Suppressor macrophage (primary cell): Measurements from ENCODE around the gene TAF11L4.
"Not testable (repeated sequence)": the region's sequence is repeated elsewhere in the genome, so short reads cannot be mapped to it uniquely, and the experiment has no call there.

ENCODE experiments used
- DNase-seq, 4 experiments: peaks; one replicate each; pipeline ENCODE4 v3.0.0-alpha.2; 2020 to 2022
- total RNA-seq, 17 experiments: gene quantifications; one replicate each; lab custom pipeline; 2026; ENCODE audit warnings: mixed read lengths in 6 of 17, inconsistent platforms in 3 of 17; lab: John Stamatoyannopoulos, UW

Gene TAF11L4
- 0 reads per million in 17 experiments for total RNA-seq

GRCh38 chr5:17521501-17521900 is at the start of gene TAF11L4:
TAF11L4 (plus strand) TSS chr5:17521801.
- DNase-seq: not testable (repeated sequence)

- not testable (repeated sequence) for DNase-seq
Observed at GRCh38 chr5:17475064-17475463, 46.5 kb upstream of the TAF11L4 start.

GRCh38 chr5:17477043-17477442 is 44.6 kb upstream of the TAF11L4 start:
- DNase-seq: no peak

DNA sequence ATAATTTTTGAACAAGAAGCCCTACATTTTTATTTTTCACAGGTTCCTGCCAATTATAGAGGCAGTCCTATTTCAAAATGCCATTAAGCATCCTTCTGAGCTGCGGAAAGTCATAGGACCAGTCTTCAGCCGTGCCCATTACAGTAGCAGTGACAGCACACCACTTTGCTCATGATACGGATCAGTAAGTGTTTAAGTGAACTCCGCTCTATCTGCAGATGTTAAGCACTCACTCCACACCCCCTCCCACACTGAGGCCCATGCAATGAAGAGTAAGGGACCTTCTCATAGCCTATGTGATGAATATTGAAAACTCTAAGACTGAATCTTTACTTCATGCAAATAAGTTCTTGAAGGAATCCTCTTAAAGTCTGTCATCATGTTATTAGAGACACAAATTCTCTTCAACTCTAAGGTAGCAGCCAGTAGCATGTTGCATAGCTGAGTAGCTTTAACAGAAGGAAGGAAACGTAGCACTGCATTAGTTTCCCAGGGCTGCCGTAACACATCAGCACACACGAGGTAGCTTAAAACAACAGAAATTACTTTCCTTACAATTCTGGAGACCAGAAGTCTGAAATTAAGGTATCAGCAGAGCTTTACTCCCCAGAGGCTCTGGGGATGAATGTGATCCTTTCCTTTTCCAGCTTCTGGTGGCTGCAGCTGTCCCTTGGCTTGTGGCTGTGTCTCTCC is 43.9 kb upstream of the TAF11L4 start:
- no peak for DNase-seq

- DNase-seq: peak in 1 of 4 experiments; percentile 6
Observed at GRCh38 chr5:17481378-17481777, 40.2 kb upstream of the TAF11L4 start.

DNA sequence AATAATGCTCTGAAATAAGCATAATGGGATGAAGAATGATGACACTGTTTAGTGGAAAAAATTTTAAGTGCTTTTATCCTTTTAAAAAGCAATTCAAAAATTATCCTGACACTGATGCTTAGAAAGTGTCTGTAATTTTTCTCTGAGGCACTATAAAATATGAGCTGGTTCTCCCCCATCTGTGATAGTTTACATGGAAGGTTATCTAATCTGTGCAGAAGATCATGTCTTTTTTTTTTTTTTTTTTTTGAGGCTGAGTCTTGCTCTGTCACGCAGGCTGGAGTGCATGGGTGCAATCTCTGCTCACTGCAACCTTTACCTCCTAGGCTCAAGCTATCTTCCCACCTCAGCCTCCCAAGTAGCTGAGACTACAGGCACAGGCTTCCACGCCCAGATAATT is 38.8 kb upstream of the TAF11L4 start:
- DNase-seq: no peak

DNA sequence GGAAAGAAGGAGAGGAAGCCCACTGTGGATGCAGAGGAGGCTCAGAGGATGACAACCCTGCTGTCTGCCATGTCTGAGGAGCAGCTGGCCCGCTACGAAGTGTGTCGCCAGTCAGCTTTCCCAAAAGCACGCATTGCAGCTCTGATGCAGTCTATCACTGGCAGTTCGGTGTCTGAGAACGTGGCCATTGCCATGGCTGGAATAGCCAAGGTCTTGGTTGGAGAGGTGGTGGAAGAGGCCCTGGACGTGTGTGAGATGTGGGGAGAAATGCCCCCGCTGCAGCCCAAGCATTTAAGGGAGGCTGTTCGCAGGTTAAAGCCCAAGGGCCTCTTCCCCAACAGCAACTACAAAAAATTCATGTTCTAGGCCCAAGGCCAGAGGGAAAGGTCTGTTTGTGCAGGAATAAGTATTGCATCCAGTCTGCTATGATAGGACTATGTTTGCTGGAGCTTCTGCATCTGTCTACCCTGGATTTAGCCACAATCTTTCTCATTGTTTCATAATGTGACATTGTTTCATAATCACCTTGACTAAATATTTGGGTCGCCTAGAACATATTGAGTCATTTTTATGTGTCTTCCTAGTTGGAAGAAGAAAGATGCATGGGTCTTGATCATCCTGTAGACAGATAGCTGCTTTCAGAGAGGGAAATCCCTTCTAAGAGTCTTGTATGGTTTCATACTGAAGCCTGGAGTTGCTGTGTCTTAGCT is 35.0 kb upstream of the TAF11L4 start:
- DNase-seq: peak in 2 of 4 experiments; percentile 1 to 2

- no peak for DNase-seq
Observed at GRCh38 chr5:17487174-17487512, 34.5 kb upstream of the TAF11L4 start.

GRCh38 chr5:17491257-17491656 is 30.3 kb upstream of the TAF11L4 start:
- DNase-seq: not testable (repeated sequence)

DNA sequence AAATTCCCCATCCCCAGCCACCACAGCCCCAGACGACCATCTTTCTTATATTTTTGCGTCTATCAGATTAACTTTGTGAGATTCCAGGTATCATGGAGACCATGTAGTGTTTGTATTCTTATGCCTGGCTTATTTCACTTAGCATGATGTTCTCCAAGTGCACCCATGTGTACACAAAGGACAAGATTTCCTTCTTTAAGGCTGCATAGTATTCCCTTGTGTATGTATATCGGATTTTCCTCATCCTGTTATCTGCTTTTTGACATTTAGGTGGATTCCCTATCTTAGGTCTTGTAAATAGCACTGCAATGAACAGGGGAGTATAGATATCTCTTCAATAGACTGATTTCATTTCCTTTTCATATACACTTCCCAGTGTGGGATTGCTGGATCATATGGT is 28.8 kb upstream of the TAF11L4 start:
- DNase-seq: no peak

GRCh38 chr5:17497446-17497845 is 24.2 kb upstream of the TAF11L4 start:
- DNase-seq: no peak

DNA sequence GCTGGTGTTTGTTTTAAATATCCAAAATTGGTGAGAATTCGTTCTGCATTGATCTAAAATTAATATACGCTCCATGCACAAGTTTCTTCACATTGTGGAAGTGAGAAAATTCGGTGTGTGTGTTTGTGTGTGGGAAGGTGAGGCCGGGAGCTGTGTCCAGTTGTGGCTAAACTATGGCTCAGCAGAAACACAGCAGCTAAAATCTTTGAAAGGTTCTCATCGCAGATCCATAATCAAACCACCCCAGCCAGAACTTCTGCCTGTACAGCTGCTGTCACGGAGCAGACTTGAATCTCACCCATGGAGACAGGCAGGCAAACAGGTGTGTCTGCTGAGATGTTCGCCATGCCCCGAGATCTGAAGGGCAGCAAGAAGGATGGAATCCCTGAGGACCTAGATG is 23.7 kb upstream of the TAF11L4 start, which contains the start of gene TAF11L2:
Gene TAF11L2, plus strand, starts transcription at position 301 of the 400 bp plus-strand sequence.
- not testable (repeated sequence) for DNase-seq

DNA sequence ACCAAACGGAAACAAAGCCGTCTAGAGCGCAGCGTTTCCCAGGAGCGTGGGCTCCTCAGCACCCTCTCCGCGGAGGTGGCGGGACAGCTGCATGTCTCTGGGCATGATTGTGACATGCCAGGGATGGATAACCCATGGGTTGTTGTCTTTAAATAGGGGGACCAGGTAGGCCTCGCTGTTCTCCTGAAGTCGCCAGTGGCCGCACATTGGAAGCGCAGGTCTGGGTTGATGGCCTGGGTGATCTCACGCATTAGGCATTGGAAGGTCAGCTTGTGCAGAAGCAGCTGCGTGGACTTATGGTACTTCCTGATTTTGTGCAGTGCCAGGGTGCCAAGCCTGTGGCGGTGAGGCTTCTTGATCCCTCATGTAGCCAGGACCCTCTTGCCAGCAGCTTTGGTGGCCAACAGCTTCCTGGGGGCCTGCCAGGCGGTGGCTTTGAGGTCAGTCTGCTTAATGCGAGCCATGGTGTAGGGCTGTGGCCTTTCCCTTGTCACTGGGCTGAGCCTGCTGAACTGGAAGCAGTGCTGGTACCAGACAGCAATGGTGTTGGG is 9.8 kb upstream of the TAF11L4 start:
- DNase-seq: no peak

DNA sequence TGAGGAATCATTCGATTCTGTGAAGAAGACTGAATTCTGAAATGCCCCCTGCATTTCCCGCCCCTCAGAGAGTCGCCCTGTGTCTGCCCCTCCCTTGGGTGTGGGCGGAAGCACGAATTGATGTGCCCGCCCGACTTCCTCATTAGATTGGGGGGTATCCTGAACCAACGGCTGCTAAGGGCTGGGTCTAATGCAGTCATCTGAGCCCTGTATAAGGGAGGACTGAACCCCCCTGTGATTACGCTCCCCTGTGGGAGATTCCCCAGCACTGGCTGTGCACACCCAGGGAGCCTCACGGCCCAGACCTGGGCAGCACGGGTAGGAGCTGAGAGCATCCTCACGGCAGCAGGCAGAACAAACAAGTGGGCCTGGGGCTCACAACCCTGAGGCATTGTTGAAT is 4.1 kb upstream of the TAF11L4 start:
- not testable (repeated sequence) for DNase-seq

DNA sequence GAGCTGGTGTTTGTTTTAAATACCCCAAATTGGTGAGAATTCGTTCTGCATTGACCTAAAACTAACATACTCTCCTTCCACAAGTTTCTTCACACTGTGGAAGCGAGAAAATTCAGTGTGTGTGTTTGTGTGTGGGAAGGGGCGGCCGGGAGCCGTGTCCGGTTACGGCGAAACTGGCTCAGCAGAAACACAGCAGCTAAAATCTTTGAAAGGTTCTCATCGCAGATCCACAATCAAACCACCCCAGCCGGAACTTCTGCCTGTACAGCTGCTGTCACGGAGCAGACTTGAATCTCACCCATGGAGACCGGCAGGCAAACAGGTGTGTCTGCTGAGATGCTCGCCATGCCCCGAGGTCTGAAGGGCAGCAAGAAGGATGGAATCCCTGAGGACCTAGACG is 3.5 kb upstream of the TAF11L4 start, which contains the start of gene TAF11L3:
Gene TAF11L3, plus strand, starts transcription at position 301 of the 400 bp plus-strand sequence.
- DNase-seq: not testable (repeated sequence)

- DNase-seq: not testable (repeated sequence)
Observed at GRCh38 chr5:17519508-17519907, 2.1 kb upstream of the TAF11L4 start.

DNA sequence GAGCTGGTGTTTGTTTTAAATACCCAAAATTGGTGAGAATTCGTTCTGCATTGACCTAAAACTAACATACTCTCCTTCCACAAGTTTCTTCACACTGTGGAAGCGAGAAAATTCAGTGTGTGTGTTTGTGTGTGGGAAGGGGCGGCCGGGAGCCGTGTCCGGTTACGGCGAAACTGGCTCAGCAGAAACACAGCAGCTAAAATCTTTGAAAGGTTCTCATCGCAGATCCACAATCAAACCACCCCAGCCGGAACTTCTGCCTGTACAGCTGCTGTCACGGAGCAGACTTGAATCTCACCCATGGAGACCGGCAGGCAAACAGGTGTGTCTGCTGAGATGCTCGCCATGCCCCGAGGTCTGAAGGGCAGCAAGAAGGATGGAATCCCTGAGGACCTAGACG is 3.3 kb downstream of the TAF11L4 start, which contains the start of gene TAF11L5:
Gene TAF11L5, plus strand, starts transcription at position 301 of the 400 bp plus-strand sequence.
- DNase-seq: not testable (repeated sequence)

DNA sequence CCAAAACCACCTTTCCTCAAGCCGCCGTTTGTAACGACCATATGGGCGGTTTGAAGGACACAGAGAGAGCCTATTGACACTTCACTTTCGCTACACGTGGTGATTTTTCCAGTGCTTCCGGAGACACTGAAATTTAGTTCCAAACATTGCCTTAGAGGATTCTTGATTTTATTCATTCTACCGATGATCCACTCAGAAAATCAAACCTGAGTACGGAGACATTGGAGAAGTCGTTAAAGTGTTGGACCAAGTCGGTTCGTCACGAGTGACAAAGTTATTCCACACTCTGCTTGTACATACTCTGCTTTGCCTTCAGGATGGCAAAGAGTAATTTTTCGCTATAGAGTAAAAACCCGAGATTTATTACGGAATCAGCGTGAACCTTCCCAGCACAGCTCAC is 4.9 kb downstream of the TAF11L4 start:
- DNase-seq: peak in 1 of 4 experiments; percentile 3

GRCh38 chr5:17528369-17528768 is 6.8 kb downstream of the TAF11L4 start, which contains the start of gene TAF11L6:
TAF11L6 (plus strand) TSS chr5:17528669.
- DNase-seq: not testable (repeated sequence)
